Keratinocyte (primary cell): ENCODE measurements around the gene TNPO1. TPM values are rescaled to one million over a fixed set of nuclear protein-coding genes. Genes with fewer than 3 reads are reported as not detected.

Experiments used
- DNase-seq: peaks from one replicate; pipeline ENCODE4 v3.0.0-alpha.2; 2011; ENCODE audit warnings: low read depth, missing footprints, low spot score
- FAIRE-seq: peaks from 2 replicates; lab custom pipeline; 2011; peaks lifted over from hg19 to GRCh38; lab: Jason Lieb, UNC
- H2AFZ ChIP-seq: 2 replicates; pipeline ENCODE4 v1.6.0; 2012; ENCODE audit warnings: low read length, control low read depth, inconsistent platforms; ENCODE audit not compliant: control insufficient read depth
- H3K27ac ChIP-seq: 2 replicates; pipeline ENCODE4 v1.5.1; 2011; ENCODE audit warnings: low read length; ENCODE audit not compliant: control insufficient read depth, insufficient read depth
- H3K27me3 ChIP-seq: 3 replicates; pipeline ENCODE4 v1.6.0; 2011; ENCODE audit warnings: low read length; ENCODE audit not compliant: control insufficient read depth, insufficient read depth; ENCODE audit errors: extremely low read depth
- H3K36me3 ChIP-seq, 2 experiments: 2 replicates in 1 of 2; 3 replicates in 1 of 2; pipeline ENCODE4 v1.5.1; 2011; ENCODE audit warnings: low read length in 2 of 2, mild to moderate bottlenecking in 1 of 2; ENCODE audit not compliant: control insufficient read depth in 2 of 2, insufficient read depth in 2 of 2; ENCODE audit errors: extremely low read depth in 1 of 2
- H3K4me1 ChIP-seq: 3 replicates; pipeline ENCODE4 v1.5.1; 2011; ENCODE audit warnings: low read length; ENCODE audit not compliant: control insufficient read depth, insufficient read depth; ENCODE audit errors: extremely low read depth
- H3K4me2 ChIP-seq: 3 replicates; pipeline ENCODE4 v1.6.0; 2011; ENCODE audit warnings: low read depth, low read length; ENCODE audit not compliant: control insufficient read depth, insufficient read depth; ENCODE audit errors: extremely low read depth
- H3K4me3 ChIP-seq, 3 experiments: fragments of 200-600 bp in 1 of 3; sonication (generic) in 1 of 3; 2 replicates in 2 of 3; 3 replicates in 1 of 3; pipeline ENCODE4 v1.5.1; 2011 to 2016; ENCODE audit warnings: low read length in 3 of 3, mild to moderate bottlenecking in 3 of 3, control low read depth in 2 of 3, inconsistent platforms in 1 of 3, low read depth in 1 of 3, mixed read lengths in 1 of 3, mixed run types in 1 of 3, moderate library complexity in 1 of 3; ENCODE audit not compliant: control insufficient read depth in 2 of 3, insufficient read depth in 2 of 3; ENCODE audit errors: extremely low read depth in 1 of 3
- H3K79me2 ChIP-seq: 2 replicates; pipeline ENCODE4 v1.6.0; 2012; ENCODE audit warnings: low read length; ENCODE audit not compliant: control insufficient read depth, insufficient read depth
- H3K9ac ChIP-seq: 3 replicates; pipeline ENCODE4 v1.6.0; 2011; ENCODE audit warnings: low read length; ENCODE audit not compliant: control insufficient read depth, insufficient read depth; ENCODE audit errors: extremely low read depth
- H3K9me1 ChIP-seq: 3 replicates; pipeline ENCODE4 v1.6.0; 2011; ENCODE audit warnings: low read length; ENCODE audit not compliant: control insufficient read depth, insufficient read depth; ENCODE audit errors: extremely low read depth
- H3K9me3 ChIP-seq: 2 replicates; pipeline ENCODE4 v1.5.1; 2012; ENCODE audit warnings: low read depth, low read length; ENCODE audit not compliant: control insufficient read depth
- H4K20me1 ChIP-seq: 3 replicates; pipeline ENCODE4 v1.6.0; 2011; ENCODE audit warnings: low read length; ENCODE audit not compliant: control insufficient read depth, insufficient read depth; ENCODE audit errors: extremely low read depth
- EZH2 ChIP-seq: IDR thresholded peaks from one replicate; pipeline ENCODE4 v1.6.1; 2012; ENCODE audit warnings: inconsistent platforms, mild to moderate bottlenecking, low read length, moderate library complexity
- dilution Hi-C: fragments of 300-500 bp; cut with MboI; formaldehyde crosslinking; loops from one replicate; pipeline ENCODE4 v1.7.0; 2020; ENCODE audit warnings: low sequenced_read_pairs; ENCODE audit not compliant: extremely low pct_ligation_motif_present
- polyA plus RNA-seq, 5 experiments: library from polyadenylated mRNA; depleted of rRNA in 3 of 5; stranded (reverse) in 3 of 5; stranded (forward) in 1 of 5; unstranded in 1 of 5; fragments of >200 nt; gene quantifications; 1 replicate in 1 of 5; 2 replicates in 3 of 5; 3 replicates in 1 of 5; pipeline versions ENCODE4 v1.2.1 to v1.2.3, GENCODE V29; 2011 to 2012; ENCODE audit warnings: missing spikeins in 2 of 5, low read depth in 1 of 5, low replicate concordance in 1 of 5
- TF ChIP-seq, protein P1 (sequence below), 3 experiments: IDR thresholded peaks in 1 of 3; conservative IDR thresholded peaks in 1 of 3; optimal IDR thresholded peaks in 1 of 3; 2 replicates in 2 of 3; 3 replicates in 1 of 3; pipeline versions ENCODE3 to v1.5.1; 2011; ENCODE audit warnings: low read length in 3 of 3, mild to moderate bottlenecking in 3 of 3, moderate library complexity in 2 of 3, control low read depth in 1 of 3, inconsistent platforms in 1 of 3; ENCODE audit not compliant: insufficient read depth in 2 of 3; ENCODE audit errors: extremely low read depth in 1 of 3

Gene TNPO1
- polyA plus RNA-seq, 1 donor (not counting 4 experiments of a cell fraction or from before 2014, with no cell fraction given) = 123 TPM

DNA sequence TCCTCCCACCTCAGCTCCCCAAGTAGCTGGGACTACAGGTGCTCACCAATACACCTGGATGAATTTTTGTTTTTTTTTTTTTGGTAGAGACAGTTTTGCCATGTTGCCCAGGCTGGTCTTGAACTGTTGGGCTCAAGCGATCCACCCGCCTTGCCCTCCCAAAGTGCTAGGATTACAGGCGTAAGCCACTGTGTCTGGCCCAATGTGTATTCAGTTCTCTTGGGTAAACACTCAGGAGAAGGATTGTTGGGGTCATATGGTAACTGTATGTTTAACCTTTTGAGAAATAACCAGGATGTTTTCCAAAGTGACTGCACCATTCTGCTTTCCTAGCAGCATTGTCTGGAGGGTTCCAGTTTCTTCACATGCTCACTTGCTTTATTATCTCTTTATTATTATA lies 67.4 kb downstream of the TNPO1 start:
- Histone ChIP-seq H3K9me3 (no peaks in the 10 kb centered on the region), H3K36me3 (peaks cover 18 to 34% of the 10 kb centered on the region in 2 experiments), H3K9me1 (no peaks in the 10 kb centered on the region), H4K20me1 (peaks cover 5% of the 10 kb centered on the region), H2AFZ (no peak overlapping the region), H3K4me2 (no peak overlapping the region), H3K79me2 (peaks cover 23% of the 10 kb centered on the region), H3K27ac (no peak overlapping the region), H3K4me3 (no peak overlapping the region), H3K27me3 (no peaks in the 10 kb centered on the region), H3K4me1 (no peaks in the 10 kb centered on the region), H3K9ac (no peak overlapping the region)
- dilution Hi-C loops = no loop called here
- DNase-seq (no peak), FAIRE-seq (no peak)
- TF ChIP-seq, protein P1, sequence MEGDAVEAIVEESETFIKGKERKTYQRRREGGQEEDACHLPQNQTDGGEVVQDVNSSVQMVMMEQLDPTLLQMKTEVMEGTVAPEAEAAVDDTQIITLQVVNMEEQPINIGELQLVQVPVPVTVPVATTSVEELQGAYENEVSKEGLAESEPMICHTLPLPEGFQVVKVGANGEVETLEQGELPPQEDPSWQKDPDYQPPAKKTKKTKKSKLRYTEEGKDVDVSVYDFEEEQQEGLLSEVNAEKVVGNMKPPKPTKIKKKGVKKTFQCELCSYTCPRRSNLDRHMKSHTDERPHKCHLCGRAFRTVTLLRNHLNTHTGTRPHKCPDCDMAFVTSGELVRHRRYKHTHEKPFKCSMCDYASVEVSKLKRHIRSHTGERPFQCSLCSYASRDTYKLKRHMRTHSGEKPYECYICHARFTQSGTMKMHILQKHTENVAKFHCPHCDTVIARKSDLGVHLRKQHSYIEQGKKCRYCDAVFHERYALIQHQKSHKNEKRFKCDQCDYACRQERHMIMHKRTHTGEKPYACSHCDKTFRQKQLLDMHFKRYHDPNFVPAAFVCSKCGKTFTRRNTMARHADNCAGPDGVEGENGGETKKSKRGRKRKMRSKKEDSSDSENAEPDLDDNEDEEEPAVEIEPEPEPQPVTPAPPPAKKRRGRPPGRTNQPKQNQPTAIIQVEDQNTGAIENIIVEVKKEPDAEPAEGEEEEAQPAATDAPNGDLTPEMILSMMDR (optimal IDR thresholded peaks at IDR 0.05 in 1 of 3, IDR thresholded peaks at IDR 0.05 in 1 of 3, conservative IDR thresholded peaks at IDR 0.05 in 1 of 3; ENCODE audit: extremely low read depth in 1 of 3, insufficient read depth in 2 of 3, low read length in 3 of 3) = no peak
- no peak for TF ChIP-seq EZH2

DNA sequence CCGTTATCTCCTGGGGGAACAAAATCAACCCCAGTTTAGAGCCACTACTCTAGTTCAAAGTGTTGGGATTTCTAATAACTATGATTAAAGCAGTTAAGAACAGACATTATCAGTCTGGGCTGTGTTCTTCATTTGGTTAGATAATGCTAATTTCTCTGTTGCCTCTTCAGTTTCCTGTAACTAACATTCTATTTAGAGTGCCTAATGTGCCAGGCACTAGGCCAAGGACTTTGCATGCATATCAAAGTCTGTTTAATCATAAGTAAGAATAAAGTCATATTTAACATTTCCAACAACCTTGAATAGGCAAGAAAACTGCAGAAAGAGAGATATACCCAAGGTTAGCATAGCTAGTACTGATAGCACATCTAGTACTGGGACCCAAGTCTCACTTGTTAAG lies 68.4 kb downstream of the TNPO1 start:
- Histone ChIP-seq H3K79me2 (peaks cover 23% of the 10 kb centered on the region), H3K36me3 (peaks cover 17 to 37% of the 10 kb centered on the region in 2 experiments)
- dilution Hi-C loops = no loop called here

More for the DNA sequence above, 68.4 kb downstream of the TNPO1 start:
- Histone ChIP-seq H3K9me3 (no peaks in the 10 kb centered on the region), H3K27ac (no peak overlapping the region), H3K9ac (no peak overlapping the region), H3K9me1 (no peaks in the 10 kb centered on the region), H3K4me1 (no peaks in the 10 kb centered on the region), H3K27me3 (no peaks in the 10 kb centered on the region), H4K20me1 (peaks cover 5% of the 10 kb centered on the region), H2AFZ (no peak overlapping the region), H3K4me3 (no peak overlapping the region), H3K4me2 (no peak overlapping the region)
- DNase-seq = no peak
- FAIRE-seq = no peak
- TF ChIP-seq EZH2 = no peak
- TF ChIP-seq, protein P1 (optimal IDR thresholded peaks at IDR 0.05 in 1 of 3, IDR thresholded peaks at IDR 0.05 in 1 of 3, conservative IDR thresholded peaks at IDR 0.05 in 1 of 3; ENCODE audit: extremely low read depth in 1 of 3, insufficient read depth in 2 of 3, low read length in 3 of 3) = no peak
